GM12878 (cell line): ENCODE measurements around the gene CASR. TPM values are rescaled to one million over a fixed set of nuclear protein-coding genes. Genes with fewer than 3 reads are reported as not detected.

Experiments used
- ATAC-seq: fragments of 200-7000 bp; cut with Tn5 transposase; 3 replicates; pipeline ENCODE4 v1.9.1; 2020; ENCODE audit warnings: mild to moderate bottlenecking, moderate library complexity
- BruUV-seq: library from RNA; stranded (reverse); fragments of 400-500 nt; replicated peaks from 2 replicates; lab custom pipeline; 2021; lab: Mats Ljungman, UMichigan
- CTCF ChIA-PET: fragments of 300-600 bp; sonication (Branson Sonifier 250); formaldehyde crosslinking; extraction: SDS; loops from one replicate; lab custom pipeline; 2021; ENCODE audit warnings: inconsistent platforms; lab: Yijun Ruan, JAX
- POLR2A ChIA-PET: fragments of 350-600 bp; formaldehyde crosslinking; extraction: SDS; loops from one replicate; lab custom pipeline; 2021; ENCODE audit warnings: inconsistent platforms; lab: Charles Lee
- RAD21 ChIA-PET: fragments of 300-600 bp; sonication (Branson Sonifier 250); formaldehyde crosslinking; loops from one replicate; lab custom pipeline; 2023; ENCODE audit warnings: antibody characterized with exemption; ENCODE audit not compliant: unreplicated experiment; lab: Charles Lee
- SMC1A ChIA-PET: fragments of 300-600 bp; sonication (Branson Sonifier 250); formaldehyde crosslinking; loops from one replicate; lab custom pipeline; 2023; ENCODE audit not compliant: unreplicated experiment, uncharacterized antibody; lab: Charles Lee
- DNase-seq: peaks from one replicate; pipeline ENCODE4 v3.0.0-alpha.2; 2011; ENCODE audit warnings: low read depth, low spot score
- FAIRE-seq: peaks from 3 replicates; lab custom pipeline; 2011; peaks lifted over from hg19 to GRCh38; lab: Jason Lieb, UNC
- H2AFZ ChIP-seq: 2 replicates; pipeline ENCODE4 v1.6.0; 2011; ENCODE audit warnings: low read depth, low read length, control low read depth; ENCODE audit not compliant: control insufficient read depth
- H3K27ac ChIP-seq: 2 replicates; pipeline ENCODE4 v1.5.1; 2011; ENCODE audit warnings: control low read depth; ENCODE audit not compliant: control insufficient read depth, insufficient read depth
- H3K27me3 ChIP-seq, 2 experiments: replicated peaks in 1 of 2; 2 replicates each; pipeline versions ENCODE4 v1.6.0 to v1.6.1; 2011; ENCODE audit warnings: low read length in 1 of 2; ENCODE audit not compliant: control insufficient read depth in 2 of 2, insufficient read depth in 2 of 2
- H3K36me3 ChIP-seq, 2 experiments: 2 replicates each; pipeline ENCODE4 v1.5.1; 2011; ENCODE audit warnings: low read length in 1 of 2; ENCODE audit not compliant: control insufficient read depth in 2 of 2, insufficient read depth in 2 of 2
- H3K4me1 ChIP-seq: 2 replicates; pipeline ENCODE4 v1.6.1; 2011; ENCODE audit warnings: mild to moderate bottlenecking, low read length, moderate library complexity, mixed read lengths; ENCODE audit not compliant: control insufficient read depth, insufficient read depth
- H3K4me2 ChIP-seq: 2 replicates; pipeline ENCODE4 v1.6.0; 2011; ENCODE audit warnings: control low read depth; ENCODE audit not compliant: control insufficient read depth, insufficient read depth
- H3K4me3 ChIP-seq: fragments of 200-600 bp; sonication (generic); 2 replicates; pipeline ENCODE4 v1.5.1; 2016
- H3K79me2 ChIP-seq: 2 replicates; pipeline ENCODE4 v1.6.0; 2011; ENCODE audit warnings: low read length; ENCODE audit not compliant: control insufficient read depth, insufficient read depth
- H3K9ac ChIP-seq: 2 replicates; pipeline ENCODE4 v1.8.0; 2011; ENCODE audit warnings: low read length, control low read depth, mixed read lengths; ENCODE audit not compliant: control insufficient read depth, insufficient read depth
- H3K9me3 ChIP-seq: replicated peaks from 3 replicates; pipeline ENCODE4 v1.5.1; 2011; ENCODE audit warnings: mild to moderate bottlenecking, low read length; ENCODE audit not compliant: control insufficient read depth, insufficient read depth
- H4K20me1 ChIP-seq: 2 replicates; pipeline ENCODE4 v1.6.0; 2011; ENCODE audit not compliant: control insufficient read depth, insufficient read depth
- MLLT1 ChIP-seq: fragments of 450-650 bp; IDR thresholded peaks from 2 replicates; pipeline ENCODE4 v1.6.1; 2016; ENCODE audit warnings: mild to moderate bottlenecking
- PRDM15 ChIP-seq: fragments of 450-650 bp; formaldehyde crosslinking; IDR thresholded peaks from 2 replicates; pipeline ENCODE4 v1.4.0; 2020; ENCODE audit warnings: mild to moderate bottlenecking, moderate library complexity
- ZNF24 ChIP-seq: fragments of 450-650 bp; IDR thresholded peaks from 2 replicates; pipeline ENCODE4 v1.6.1; 2017; ENCODE audit warnings: antibody characterized with exemption, mild to moderate bottlenecking
- WGBS: methylation state at CpG from one replicate; pipeline ENCODE4 v1.1.6; 2016; ENCODE audit warnings: low lambda C conversion rate; ENCODE audit not compliant: insufficient replicate concordance, insufficient coverage; ENCODE audit errors: missing lambda C conversion rate; 5-methylcytosine and 5-hydroxymethylcytosine counted together
- in situ Hi-C: fragments of 300-500 bp; cut with MboI; formaldehyde crosslinking; loops from 9 replicates; pipeline ENCODE4 v1.14.3; 2018; ENCODE audit warnings: mixed read lengths
- intact Hi-C: fragments of 100-400 bp; cut with micrococcal nuclease; formaldehyde crosslinking; loops from one replicate; pipeline ENCODE4 v1.14.2; 2022; ENCODE audit not compliant: unreplicated experiment
- polyA plus RNA-seq, 11 experiments: library from polyadenylated mRNA; depleted of rRNA in 4 of 11; unstranded in 6 of 11; stranded (reverse) in 5 of 11; fragments of >200 nt; fragmentation: Nextera tagmentation in 4 of 11; fragmentation: Illumina TruSeq in 1 of 11; extraction: Ambion mirVana in 4 of 11; extraction: Trizol in 1 of 11; gene quantifications; 1 replicate in 1 of 11; 2 replicates in 10 of 11; pipeline versions ENCODE4 v1.2.1 to v1.2.3, GENCODE V29; 2011 to 2016; ENCODE audit warnings: inconsistent platforms in 2 of 11, missing spikeins in 2 of 11, low read depth in 1 of 11
- total RNA-seq, 4 experiments: library from RNA; depleted of rRNA in 3 of 4; stranded (reverse); fragments of >200 nt in 3 of 4; fragmentation: Illumina TruSeq in 1 of 4; extraction: Trizol in 1 of 4; gene quantifications; 2 replicates each; pipeline versions ENCODE4 v1.2.1 to v1.2.3, GENCODE V29; 2013 to 2021

Gene CASR
- total and polyA plus RNA-seq, 10 of the 15 experiments (the other 5 are each of a cell fraction or from before 2014, with no cell fraction given), result 0.04 to 0.37 (median 0.11) TPM

- peak; percentile 23 for ATAC-seq
- no peaks in the 10 kb centered on the region for H3K27me3 ChIP-seq
- no peaks in the 10 kb centered on the region for H3K36me3 ChIP-seq
- SMC1A ChIA-PET, result interaction anchor here (0.8 to 15.2 kb wide), 19 partner anchors 9 to 700 kb away, joined by 3 to 262 read pairs (median 4); partner anchors contain the start of gene FAM162A
- peak; percentile 49 for FAIRE-seq
- intact Hi-C loops (no loop called here), in situ Hi-C loops (no loop called here)
- peak overlapping the region; percentile 91 for H2AFZ ChIP-seq
- peaks cover 16% of the 10 kb centered on the region for H3K4me1 ChIP-seq
- H3K9me3 ChIP-seq, result no peaks in the 10 kb centered on the region
- POLR2A ChIA-PET, result interaction anchor here (0.6 to 1.6 kb wide), 6 partner anchors 8 to 646 kb away, joined by 3 to 9 read pairs (median 6); no protein-coding TSS in a partner anchor
- no peak for DNase-seq
- 0% methylated on average over 4 of the region's 4 CpGs for WGBS
- H3K4me2 ChIP-seq, result peak overlapping the region; percentile 56
- peak overlapping the region; percentile 66 for H3K4me3 ChIP-seq
- H3K79me2 ChIP-seq, result no peaks in the 10 kb centered on the region
- BruUV-seq, result no TSS peak
- CTCF ChIA-PET, result interaction anchor here (0.9 to 6.3 kb wide), 12 partner anchors 9 to 151 kb away, joined by 3 to 62 read pairs (median 4); no protein-coding TSS in a partner anchor
- no peaks in the 10 kb centered on the region for H4K20me1 ChIP-seq
- H3K27ac ChIP-seq, result peak overlapping the region; percentile 63
- H3K9ac ChIP-seq, result peak overlapping the region; percentile 61
- TF ChIP-seq PRDM15 (CRISPR knock-in tag), result no peak
- TF ChIP-seq ZNF24, result 0 out of 2 replicates have a peak, but pooled peaks have one; percentile 2
- TF ChIP-seq MLLT1, result peak; percentile 77
- TF ChIP-seq, all 136 proteins: peak for 2
- RAD21 ChIA-PET, result interaction anchor here (0.6 to 15.8 kb wide), 10 partner anchors 8 to 699 kb away, joined by 3 to 441 read pairs (median 4); no protein-coding TSS in a partner anchor
Observed at GRCh38 chr3:122246199-122246598, 62.7 kb downstream of the CASR start.
